Hindlimb muscle (tissue), 1 donor: ENCODE measurements around the gene FGF5. TPM values are rescaled to one million over a fixed set of nuclear protein-coding genes. Genes with fewer than 3 reads are reported as not detected.
"Not testable (repeated sequence)": the region's sequence is repeated elsewhere in the genome, so short reads cannot be mapped to it uniquely, and the experiment has no call there.

Source experiments
- DNase-seq: peaks from one replicate; pipeline ENCODE4 v3.0.0-alpha.2; 2013
- polyA plus RNA-seq: library from polyadenylated mRNA; unstranded; fragments of 120-200 nt; gene quantifications from one replicate; pipeline ENCODE4 v1.2.1, GENCODE V29; 2013; ENCODE audit not compliant: insufficient read length

FGF5 gene
- polyA plus RNA-seq = 0.31 TPM

DNA sequence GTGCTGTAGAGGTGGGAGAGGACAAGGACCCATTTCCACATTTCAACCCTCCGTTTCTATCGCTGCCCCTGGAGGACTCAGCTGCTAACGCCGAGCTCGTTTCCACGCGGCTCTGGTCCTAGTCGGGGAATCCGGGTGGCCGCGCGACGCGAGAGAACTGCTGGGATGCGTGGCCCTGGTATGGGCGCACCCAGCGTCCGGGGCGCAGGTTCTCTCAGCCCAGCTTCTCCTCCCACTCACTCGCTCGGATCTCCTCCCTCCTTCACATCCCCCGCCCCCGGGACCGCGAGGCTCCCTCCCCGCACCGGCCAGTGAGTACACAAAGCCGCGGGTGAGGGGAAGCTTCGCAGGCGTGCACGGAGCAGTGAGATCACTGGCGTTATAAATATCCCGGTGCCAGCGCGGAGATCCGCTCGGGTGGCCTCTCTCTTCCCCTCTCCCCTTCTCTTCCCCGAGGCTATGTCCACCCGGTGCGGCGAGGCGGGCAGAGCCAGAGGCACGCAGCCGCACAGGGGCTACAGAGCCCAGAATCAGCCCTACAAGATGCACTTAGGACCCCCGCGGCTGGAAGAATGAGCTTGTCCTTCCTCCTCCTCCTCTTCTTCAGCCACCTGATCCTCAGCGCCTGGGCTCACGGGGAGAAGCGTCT, at the start of gene FGF5:
Gene FGF5, plus strand, starts transcription at position 412 of the 649 bp plus-strand sequence. Its CDS starts 161 bp downstream, at position 573.
- peak; percentile 40 for DNase-seq

DNA sequence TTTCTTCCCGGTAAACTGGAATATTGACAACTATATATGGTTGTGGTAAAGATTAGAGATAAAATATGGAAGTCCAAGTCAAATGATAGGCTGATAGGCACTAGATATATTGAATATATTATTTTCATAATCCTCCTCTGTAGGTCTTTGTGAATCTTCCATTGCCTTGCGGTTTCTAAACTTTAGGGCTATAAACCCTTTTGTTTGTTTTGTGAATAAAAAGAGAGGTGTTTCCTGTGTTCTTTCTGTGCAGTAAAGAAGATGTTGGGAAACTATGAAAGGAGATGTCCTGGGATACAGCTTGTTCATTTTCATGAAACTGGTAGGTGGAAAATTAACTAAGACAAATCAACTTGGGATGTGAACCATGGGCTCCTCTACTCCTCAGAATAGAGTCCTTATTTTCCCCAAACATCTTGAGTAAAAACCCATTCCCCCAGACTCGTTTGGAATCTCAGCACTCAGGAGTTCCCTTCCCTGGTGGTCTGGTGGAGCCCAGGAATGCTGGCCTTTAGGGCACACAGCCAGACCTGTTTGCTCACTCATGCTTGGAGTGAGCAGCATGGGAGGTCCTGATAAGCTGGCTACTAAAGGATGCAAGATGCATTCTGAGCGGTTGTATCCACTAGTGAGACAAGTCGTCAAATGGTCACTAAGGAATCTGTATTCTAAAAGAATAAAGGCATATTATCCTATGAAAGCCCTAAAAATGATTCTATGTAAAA, 47.0 kb upstream of the FGF5 start:
- no peak for DNase-seq

DNA sequence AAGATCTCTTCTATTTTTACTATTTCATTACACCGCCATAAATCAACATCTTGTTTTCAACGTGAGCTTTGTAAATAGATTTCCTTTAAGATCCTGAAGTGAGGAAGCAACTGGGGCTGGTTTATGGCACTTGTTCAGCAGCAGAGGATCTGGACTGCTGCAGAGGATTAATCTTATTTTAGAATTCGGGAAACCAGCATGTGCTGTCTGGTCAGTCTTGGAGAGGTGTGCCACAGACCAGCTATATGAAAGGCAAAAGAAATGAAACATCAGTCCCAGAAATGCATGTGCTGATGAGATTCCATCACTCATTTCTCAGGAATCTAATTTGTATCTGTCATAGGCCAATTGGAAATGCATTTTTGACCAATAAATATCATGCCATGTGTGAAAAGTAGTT, 45.8 kb upstream of the FGF5 start:
- DNase-seq = no peak

DNA sequence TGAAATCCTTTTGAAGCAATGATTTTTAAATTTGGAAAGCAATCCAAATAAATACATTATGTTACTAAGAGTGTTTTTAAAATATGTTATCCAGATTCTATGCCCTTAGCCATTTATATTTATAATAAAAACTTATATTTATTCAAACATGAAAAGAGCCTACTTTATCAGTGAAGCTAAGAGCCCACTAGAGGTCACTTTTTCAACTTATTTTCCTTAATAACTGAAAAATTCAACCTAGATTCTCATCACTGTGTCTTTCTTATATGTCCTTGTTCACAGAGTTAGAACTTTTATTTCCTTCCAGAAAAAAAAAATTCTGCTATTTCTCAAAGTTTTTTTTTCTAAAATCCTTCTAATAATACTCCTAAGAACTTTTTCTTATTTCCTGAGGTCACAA, 45.3 kb upstream of the FGF5 start:
- DNase-seq = no peak

- no peak for DNase-seq
Measured at GRCh38 chr4:80225595-80225994, 40.9 kb upstream of the FGF5 start.

DNA sequence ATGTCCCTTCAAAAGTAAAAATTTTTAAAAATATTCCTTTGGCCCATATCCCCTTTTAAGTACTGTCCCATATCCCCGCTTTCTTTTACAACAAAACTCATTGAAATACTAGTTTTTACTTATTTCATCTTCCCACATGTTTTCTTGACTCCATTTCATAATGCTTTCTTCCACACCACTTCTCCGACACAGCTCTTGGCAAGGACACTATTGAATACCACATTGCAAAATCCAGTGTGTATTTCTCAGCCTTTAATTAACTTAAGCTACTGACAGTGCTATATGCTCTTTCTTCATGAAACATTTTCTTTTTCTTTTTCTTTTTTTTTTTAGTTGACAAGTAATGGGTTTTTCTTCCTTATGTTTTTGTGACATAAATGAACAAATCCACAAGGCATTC, 40.4 kb upstream of the FGF5 start:
- no peak for DNase-seq

DNA sequence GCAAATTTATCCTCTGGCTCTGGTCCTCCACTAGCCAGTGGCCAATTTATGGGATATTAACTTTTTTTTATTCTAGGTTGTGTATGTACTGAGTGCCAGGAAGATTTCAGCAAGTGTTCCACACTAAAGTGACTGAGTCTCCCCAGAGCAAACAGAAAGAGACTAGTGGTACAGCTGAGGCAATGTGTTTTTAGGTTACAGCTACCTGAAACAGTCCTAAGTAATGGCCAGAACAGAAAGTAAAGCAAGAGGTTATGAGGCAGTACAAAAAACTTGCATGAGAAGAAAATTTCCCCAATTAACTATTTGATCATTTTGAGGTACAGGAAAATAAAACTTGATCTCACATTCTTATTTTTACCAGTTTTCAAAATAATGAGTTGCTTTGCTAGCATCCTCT, 38.0 kb upstream of the FGF5 start:
- no peak for DNase-seq

- no peak for DNase-seq
Measured at GRCh38 chr4:80229128-80229527, 37.3 kb upstream of the FGF5 start.

DNA sequence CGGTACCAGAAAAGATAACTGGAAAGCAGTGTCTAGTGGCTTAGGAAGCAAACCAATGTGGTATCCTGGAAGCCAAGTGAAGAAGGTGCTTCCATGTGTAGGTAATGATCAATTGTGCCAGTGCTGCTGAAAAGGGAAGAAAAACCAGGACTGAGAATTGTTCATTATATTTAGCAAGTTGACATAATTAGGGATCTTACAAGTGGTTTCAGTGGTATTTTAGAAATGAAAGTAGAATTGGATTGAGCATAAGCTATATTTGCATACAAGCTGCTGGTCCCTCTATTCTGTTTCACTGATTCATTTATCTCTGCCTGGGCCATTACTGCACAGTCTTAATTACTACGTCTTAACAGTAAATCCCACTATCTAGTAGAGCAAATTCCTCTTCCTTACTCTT, 36.9 kb upstream of the FGF5 start:
- no peak for DNase-seq

GRCh38 chr4:80231180-80231579, 35.3 kb upstream of the FGF5 start:
- DNase-seq = no peak

DNA sequence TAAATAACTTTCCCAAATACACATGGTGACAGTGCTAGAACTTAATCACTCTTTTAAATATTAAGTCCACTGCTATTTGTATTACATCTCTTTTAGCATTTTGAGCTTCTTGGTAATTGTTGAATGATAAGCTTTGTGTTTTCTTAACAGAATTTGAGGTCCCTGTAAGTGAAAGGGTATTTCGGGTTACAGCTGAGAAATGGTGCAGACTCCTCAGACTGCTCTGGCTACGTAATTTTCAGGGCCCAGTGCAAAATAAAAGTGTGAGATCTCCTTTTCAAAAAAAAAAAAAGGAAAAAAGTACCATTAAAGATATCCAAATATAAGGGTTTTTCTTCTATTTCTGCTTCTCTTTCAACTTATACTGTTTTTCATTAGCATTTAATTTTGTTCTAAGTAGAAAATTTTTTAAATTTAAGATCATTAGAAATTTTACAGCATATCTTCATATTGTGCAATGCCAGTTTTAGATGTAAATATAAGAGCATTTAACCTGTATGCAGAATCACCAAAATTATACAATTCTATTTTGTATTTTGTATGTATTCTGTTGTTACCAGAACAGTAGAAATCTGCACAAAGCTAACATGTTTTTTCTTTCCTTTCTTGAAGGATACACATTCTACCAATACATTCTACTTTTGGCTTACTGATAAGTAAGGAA, 33.6 kb upstream of the FGF5 start:
- no peak for DNase-seq

- no peak for DNase-seq
Measured at GRCh38 chr4:80233390-80233789, 33.1 kb upstream of the FGF5 start.

DNA sequence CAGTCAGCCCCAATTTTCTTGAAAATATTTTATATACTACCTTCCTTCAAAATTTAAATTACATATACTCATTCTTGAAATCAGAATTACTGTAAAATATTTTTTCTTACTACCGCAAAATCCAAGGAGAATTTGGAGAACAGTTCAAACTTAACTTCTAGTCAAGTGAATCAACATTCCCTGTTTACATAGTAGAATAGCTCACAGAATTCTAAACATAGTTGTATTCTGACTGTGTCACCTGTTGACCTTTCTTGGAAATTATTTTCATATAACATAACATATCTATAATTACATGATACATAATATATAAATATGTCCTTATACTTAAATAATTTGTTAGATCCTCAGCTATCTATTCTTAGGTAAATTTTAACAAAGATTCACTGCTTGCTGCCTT, 31.0 kb upstream of the FGF5 start:
- DNase-seq = no peak

- no peak for DNase-seq
Measured at GRCh38 chr4:80237992-80238391, 28.5 kb upstream of the FGF5 start.

- no peak for DNase-seq
Measured at GRCh38 chr4:80239480-80240150, 26.8 kb upstream of the FGF5 start.

- DNase-seq = no peak
Measured at GRCh38 chr4:80240976-80241375, 25.5 kb upstream of the FGF5 start.

DNA sequence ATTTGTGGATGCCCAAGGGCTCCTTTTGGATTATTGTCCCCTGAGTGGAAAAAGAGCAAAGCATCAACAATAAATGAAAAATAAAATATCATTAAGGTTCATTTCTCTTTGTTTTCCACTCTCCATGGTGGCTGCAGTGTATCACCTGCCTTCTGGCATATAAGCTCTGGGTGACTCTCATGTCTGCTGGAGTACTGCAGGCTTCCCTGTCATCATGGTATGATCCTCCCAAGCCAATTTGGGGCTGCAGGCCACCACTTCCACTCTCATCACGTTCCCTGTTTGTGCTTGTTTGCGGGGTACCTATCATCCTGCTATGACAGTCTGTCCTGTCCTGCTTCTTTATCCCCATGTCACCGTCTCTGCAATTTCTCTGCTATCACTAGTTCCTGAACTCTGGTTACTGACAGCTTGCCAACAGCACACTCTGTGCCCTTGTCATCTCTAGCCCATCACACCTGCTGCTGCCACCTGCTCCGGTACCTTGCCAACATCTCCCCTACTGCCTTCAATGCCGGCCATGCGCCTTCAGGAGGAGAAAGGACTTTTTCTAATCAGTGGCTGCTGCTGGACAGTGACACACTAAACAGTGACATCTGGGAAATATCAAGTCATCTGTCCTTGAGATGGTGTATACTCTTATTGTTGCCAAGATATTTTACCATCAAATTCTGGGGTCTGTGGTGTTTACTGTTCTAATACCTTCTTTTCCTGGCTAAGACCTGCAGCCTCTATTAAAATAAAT, 23.0 kb upstream of the FGF5 start:
- DNase-seq = no peak

- not testable (repeated sequence) for DNase-seq
Measured at GRCh38 chr4:80247484-80247883, 19.0 kb upstream of the FGF5 start.

- DNase-seq = no peak
Measured at GRCh38 chr4:80249144-80249543, 17.3 kb upstream of the FGF5 start.

GRCh38 chr4:80252427-80252826, 14.0 kb upstream of the FGF5 start:
- no peak for DNase-seq

DNA sequence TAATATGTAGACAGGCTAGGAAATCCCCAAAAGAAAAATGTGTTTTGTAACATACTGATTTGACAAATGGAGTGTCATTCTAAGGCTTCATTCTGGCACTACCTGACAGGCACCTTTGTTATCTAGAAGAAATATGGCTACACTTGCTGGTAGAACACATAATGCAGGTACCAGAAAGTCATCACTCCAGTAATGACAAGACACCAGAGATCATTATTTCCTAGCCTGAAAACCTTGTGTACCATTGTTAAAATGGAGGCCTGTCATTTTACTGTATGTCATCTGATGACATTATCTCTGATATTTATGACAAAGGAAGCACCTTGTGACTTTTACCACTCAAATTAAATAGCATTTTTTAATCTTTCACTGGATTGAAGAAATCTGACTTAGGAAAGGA, 13.5 kb upstream of the FGF5 start:
- DNase-seq = no peak

DNA sequence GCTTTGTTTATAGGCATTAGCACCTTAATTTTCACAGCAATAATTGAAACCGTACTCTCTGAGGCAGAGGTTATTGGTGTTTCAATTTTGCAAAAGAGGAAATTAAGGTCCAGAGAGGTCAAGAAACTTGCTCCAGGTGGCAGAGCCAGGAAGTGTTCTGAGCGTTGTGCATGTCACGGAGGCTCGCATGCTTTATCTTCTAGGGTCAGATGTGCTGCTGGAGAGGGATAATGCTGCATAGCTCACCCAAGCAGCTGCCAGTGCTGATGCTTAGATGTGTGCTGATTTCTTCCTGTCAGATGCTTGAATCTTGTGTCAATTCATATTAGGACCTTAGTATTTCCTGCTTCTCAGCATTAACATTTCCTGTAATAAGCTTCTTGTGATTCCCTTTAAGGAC, 13.0 kb upstream of the FGF5 start:
- DNase-seq = no peak

- no peak for DNase-seq
Measured at GRCh38 chr4:80254114-80254513, 12.3 kb upstream of the FGF5 start.
